ENCODE data around the gene SUCLG2. TPM values are rescaled to one million over a fixed set of nuclear protein-coding genes. Genes with fewer than 3 reads are reported as not detected.

SUCLG2 gene
- polyA plus RNA-seq, 1 donor (not counting 4 experiments of a cell fraction or from before 2014, with no cell fraction given): 26.7 TPM

DNA sequence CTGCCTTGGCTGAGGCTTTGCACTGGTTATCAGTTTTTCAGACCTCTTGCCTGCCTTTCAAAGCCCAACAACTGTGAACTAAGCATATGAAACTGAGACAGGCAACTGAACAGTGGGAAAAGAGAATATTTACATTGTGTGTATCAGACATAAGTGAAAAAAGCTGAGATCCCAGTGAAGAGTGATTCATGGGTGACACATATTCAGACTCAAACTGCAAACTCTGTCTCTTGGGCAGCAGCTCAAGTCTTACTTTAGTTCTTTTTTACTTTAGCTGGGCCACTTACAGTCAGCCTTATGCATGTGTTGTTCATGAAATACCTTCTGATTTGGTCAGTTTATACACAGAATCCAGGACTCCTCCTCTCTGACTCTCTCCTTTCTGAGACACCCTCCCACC, 19.2 kb downstream of the SUCLG2 start:
- FAIRE-seq: peak; percentile 91
- peak overlapping the region; percentile 33 for H3K27ac ChIP-seq (ENCODE audit: control insufficient read depth, insufficient read depth, low read length)
- peaks cover 15% of the 10 kb centered on the region for H3K4me1 ChIP-seq (ENCODE audit: control insufficient read depth, extremely low read depth, insufficient read depth, low read length)

DNA sequence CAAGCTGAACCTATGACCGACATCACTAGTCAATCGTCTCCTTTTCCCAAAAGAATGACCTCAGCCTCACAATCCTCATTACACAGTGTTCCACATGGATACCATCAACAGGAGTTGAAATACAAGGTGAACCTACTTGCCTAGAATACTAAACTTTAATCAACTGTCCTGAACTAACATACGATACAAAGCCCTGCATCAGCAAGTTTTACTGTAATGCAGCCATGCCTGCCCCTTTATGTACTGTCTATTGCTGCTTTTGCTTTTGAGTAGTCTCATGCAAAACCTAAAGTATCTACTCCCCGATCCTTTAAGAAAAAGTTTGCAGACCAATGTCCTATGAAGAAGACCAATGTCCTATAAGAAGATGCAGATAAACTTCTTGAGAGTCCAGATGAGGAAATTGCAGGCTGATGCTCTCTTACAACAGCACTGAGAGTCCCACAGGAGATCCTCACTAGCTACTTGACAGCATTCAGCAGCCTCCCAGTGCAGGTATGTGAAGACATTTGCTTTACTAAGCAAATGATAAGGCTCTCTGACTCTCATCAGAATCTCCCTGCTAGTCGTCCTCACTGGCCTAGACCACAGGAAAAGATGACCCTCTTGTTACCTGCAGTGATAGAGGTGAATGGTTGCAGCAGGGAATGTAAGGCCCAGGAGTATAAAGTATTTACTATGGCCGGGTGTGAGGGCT, 23.6 kb downstream of the SUCLG2 start:
- no peaks in the 10 kb centered on the region for H3K27me3 ChIP-seq (ENCODE audit: control insufficient read depth, extremely low read depth, insufficient read depth, low read length)
- H3K4me3 ChIP-seq (ENCODE audit: control insufficient read depth in 2 of 3, extremely low read depth in 1 of 3, insufficient read depth in 2 of 3, low read depth in 1 of 3, low read length in 3 of 3): no peak overlapping the region
- dilution Hi-C loops (cut with MboI; ENCODE audit: extremely low pct_ligation_motif_present, low sequenced_read_pairs): no loop called here
- FAIRE-seq (no peak), DNase-seq (ENCODE audit: low read depth, low spot score) (no peak)
- H3K9me1 ChIP-seq (ENCODE audit: control insufficient read depth, extremely low read depth, insufficient read depth, low read length): no peaks in the 10 kb centered on the region
- H2AFZ ChIP-seq (ENCODE audit: control insufficient read depth, low read length): no peak overlapping the region
- no peak overlapping the region for H3K27ac ChIP-seq (ENCODE audit: control insufficient read depth, insufficient read depth, low read length)
- no peak for TF ChIP-seq EZH2 (IDR thresholded peaks at IDR 0.05; ENCODE audit: low read length)
- TF ChIP-seq, protein P1, sequence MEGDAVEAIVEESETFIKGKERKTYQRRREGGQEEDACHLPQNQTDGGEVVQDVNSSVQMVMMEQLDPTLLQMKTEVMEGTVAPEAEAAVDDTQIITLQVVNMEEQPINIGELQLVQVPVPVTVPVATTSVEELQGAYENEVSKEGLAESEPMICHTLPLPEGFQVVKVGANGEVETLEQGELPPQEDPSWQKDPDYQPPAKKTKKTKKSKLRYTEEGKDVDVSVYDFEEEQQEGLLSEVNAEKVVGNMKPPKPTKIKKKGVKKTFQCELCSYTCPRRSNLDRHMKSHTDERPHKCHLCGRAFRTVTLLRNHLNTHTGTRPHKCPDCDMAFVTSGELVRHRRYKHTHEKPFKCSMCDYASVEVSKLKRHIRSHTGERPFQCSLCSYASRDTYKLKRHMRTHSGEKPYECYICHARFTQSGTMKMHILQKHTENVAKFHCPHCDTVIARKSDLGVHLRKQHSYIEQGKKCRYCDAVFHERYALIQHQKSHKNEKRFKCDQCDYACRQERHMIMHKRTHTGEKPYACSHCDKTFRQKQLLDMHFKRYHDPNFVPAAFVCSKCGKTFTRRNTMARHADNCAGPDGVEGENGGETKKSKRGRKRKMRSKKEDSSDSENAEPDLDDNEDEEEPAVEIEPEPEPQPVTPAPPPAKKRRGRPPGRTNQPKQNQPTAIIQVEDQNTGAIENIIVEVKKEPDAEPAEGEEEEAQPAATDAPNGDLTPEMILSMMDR (optimal IDR thresholded peaks at IDR 0.05 in 1 of 3, IDR thresholded peaks at IDR 0.05 in 1 of 3, conservative IDR thresholded peaks at IDR 0.05 in 1 of 3; ENCODE audit: extremely low read depth in 1 of 3, insufficient read depth in 2 of 3, low read length in 3 of 3): no peak
- no peaks in the 10 kb centered on the region for H3K9me3 ChIP-seq (ENCODE audit: control insufficient read depth, low read depth, low read length)
- peaks cover 12% of the 10 kb centered on the region for H3K4me1 ChIP-seq (ENCODE audit: control insufficient read depth, extremely low read depth, insufficient read depth, low read length)
- H3K36me3 ChIP-seq (ENCODE audit: control insufficient read depth in 2 of 2, extremely low read depth in 1 of 2, insufficient read depth in 2 of 2, low read length in 2 of 2): no peaks in the 10 kb centered on the region
- H3K79me2 ChIP-seq (ENCODE audit: control insufficient read depth, insufficient read depth, low read length): peaks cover 31% of the 10 kb centered on the region
- peaks cover 8% of the 10 kb centered on the region for H4K20me1 ChIP-seq (ENCODE audit: control insufficient read depth, extremely low read depth, insufficient read depth, low read length)
- no peak overlapping the region for H3K9ac ChIP-seq (ENCODE audit: control insufficient read depth, extremely low read depth, insufficient read depth, low read length)
- H3K4me2 ChIP-seq (ENCODE audit: control insufficient read depth, extremely low read depth, insufficient read depth, low read depth, low read length): no peak overlapping the region

More for the DNA sequence above, 19.2 kb downstream of the SUCLG2 start:
- no peak for DNase-seq (ENCODE audit: low read depth, low spot score)
- TF ChIP-seq EZH2 (IDR thresholded peaks at IDR 0.05; ENCODE audit: low read length): no peak
- TF ChIP-seq, protein P1 (optimal IDR thresholded peaks at IDR 0.05 in 1 of 3, IDR thresholded peaks at IDR 0.05 in 1 of 3, conservative IDR thresholded peaks at IDR 0.05 in 1 of 3; ENCODE audit: extremely low read depth in 1 of 3, insufficient read depth in 2 of 3, low read length in 3 of 3): no peak
- Histone ChIP-seq H4K20me1 (ENCODE audit: control insufficient read depth, extremely low read depth, insufficient read depth, low read length) (peaks cover 8% of the 10 kb centered on the region), H3K79me2 (ENCODE audit: control insufficient read depth, insufficient read depth, low read length) (peaks cover 42% of the 10 kb centered on the region), H3K9me1 (ENCODE audit: control insufficient read depth, extremely low read depth, insufficient read depth, low read length) (no peaks in the 10 kb centered on the region), H3K9me3 (ENCODE audit: control insufficient read depth, low read depth, low read length) (no peaks in the 10 kb centered on the region), H3K27me3 (ENCODE audit: control insufficient read depth, extremely low read depth, insufficient read depth, low read length) (no peaks in the 10 kb centered on the region), H3K36me3 (ENCODE audit: control insufficient read depth in 2 of 2, extremely low read depth in 1 of 2, insufficient read depth in 2 of 2, low read length in 2 of 2) (no peaks in the 10 kb centered on the region), H2AFZ (ENCODE audit: control insufficient read depth, low read length) (no peak overlapping the region), H3K4me2 (ENCODE audit: control insufficient read depth, extremely low read depth, insufficient read depth, low read depth, low read length) (peak overlapping the region; percentile 36), H3K4me3 (ENCODE audit: control insufficient read depth in 2 of 3, extremely low read depth in 1 of 3, insufficient read depth in 2 of 3, low read depth in 1 of 3, low read length in 3 of 3) (no peak overlapping the region), H3K9ac (ENCODE audit: control insufficient read depth, extremely low read depth, insufficient read depth, low read length) (peak overlapping the region; percentile 18)
- dilution Hi-C loops (cut with MboI; ENCODE audit: extremely low pct_ligation_motif_present, low sequenced_read_pairs): no loop called here
